A172 (cell line): ENCODE results near the gene PRIM1. TPM values are rescaled to one million over a fixed set of nuclear protein-coding genes. Genes with fewer than 3 reads are reported as not detected.
A peak's percentile ranks its signal among the peaks of the same experiment; 100 is the strongest.
"Not testable (repeated sequence)": the region's sequence is repeated elsewhere in the genome, so short reads cannot be mapped to it uniquely, and the experiment has no call there.

Experiments used
- DNase-seq: peaks from one replicate; pipeline ENCODE4 v3.0.0-alpha.2; 2015; ENCODE audit warnings: low spot score
- total RNA-seq: library from RNA; depleted of rRNA; stranded (reverse); fragments of >200 nt; shearing (Covaris generic); gene quantifications from 2 replicates; pipeline ENCODE4 v1.2.3, GENCODE V29; 2014

PRIM1 gene
- total RNA-seq, 1 experiment from 2014 or later = 32.6 TPM

GRCh38 chr12:56716933-56717880 is 34.9 kb downstream of the PRIM1 start:
- DNase-seq = no peak

GRCh38 chr12:56716458-56716857 is 35.7 kb downstream of the PRIM1 start:
- no peak for DNase-seq

- DNase-seq = no peak
Observed at GRCh38 chr12:56715798-56716197, 36.3 kb downstream of the PRIM1 start.

- no peak for DNase-seq
Observed at GRCh38 chr12:56714431-56714929, 37.6 kb downstream of the PRIM1 start.

GRCh38 chr12:56713345-56713744 is 38.8 kb downstream of the PRIM1 start:
- DNase-seq = no peak

GRCh38 chr12:56709759-56710376 is 42.3 kb downstream of the PRIM1 start:
- DNase-seq = no peak

GRCh38 chr12:56704522-56704921 is 47.6 kb downstream of the PRIM1 start:
- DNase-seq = not testable (repeated sequence)

GRCh38 chr12:56699020-56699661 is 53.0 kb downstream of the PRIM1 start:
- DNase-seq = no peak

GRCh38 chr12:56695327-56696101 is 56.6 kb downstream of the PRIM1 start:
- no peak for DNase-seq

- DNase-seq = no peak
Observed at GRCh38 chr12:56694161-56694560, 58.0 kb downstream of the PRIM1 start.

GRCh38 chr12:56688846-56689109 is 63.3 kb downstream of the PRIM1 start:
- DNase-seq = no peak

GRCh38 chr12:56688129-56688845 is 63.8 kb downstream of the PRIM1 start, which contains the start of gene PTGES3:
Gene PTGES3, minus strand, starts transcription at chr12:56688284. Its CDS starts 285 bp downstream, at chr12:56687999.
- DNase-seq = peak; percentile 95

- peak; percentile 35 for DNase-seq
Observed at GRCh38 chr12:56687223-56688128, 64.6 kb downstream of the PRIM1 start.

- no peak for DNase-seq
Observed at GRCh38 chr12:56684745-56685359, 67.3 kb downstream of the PRIM1 start.

GRCh38 chr12:56682323-56682722 is 69.8 kb downstream of the PRIM1 start:
- DNase-seq = no peak
